Activated T-cell treated with anti-CD3 and anti-CD28 coated beads for 24 hours (primary cell): ENCODE data around the gene FFAR2.

Source experiments
- DNase-seq: peaks from one replicate; pipeline ENCODE4 v3.0.0-alpha.2; 2020; ENCODE audit warnings: low read depth

The FFAR2 gene

GRCh38 chr19:35487656-35488182, 39.7 kb downstream of the FFAR2 start:
- no peak for DNase-seq

- no peak for DNase-seq
Observed at GRCh38 chr19:35488677-35489076, 40.6 kb downstream of the FFAR2 start.

- DNase-seq, result no peak
Observed at GRCh38 chr19:35490364-35490763, 42.3 kb downstream of the FFAR2 start, which contains the start of gene KRTDAP. KRTDAP (minus strand) TSS chr19:35490464; CDS start chr19:35490442, 22 bp downstream.

- DNase-seq, result no peak
Observed at GRCh38 chr19:35491836-35492360, 43.8 kb downstream of the FFAR2 start.

GRCh38 chr19:35493971-35494370, 45.9 kb downstream of the FFAR2 start:
- DNase-seq, result no peak

- DNase-seq, result peak; percentile 67
Observed at GRCh38 chr19:35495107-35496064, 47.3 kb downstream of the FFAR2 start.

GRCh38 chr19:35497406-35497805, 49.3 kb downstream of the FFAR2 start:
- no peak for DNase-seq

GRCh38 chr19:35498220-35498619, 50.2 kb downstream of the FFAR2 start:
- no peak for DNase-seq

GRCh38 chr19:35498984-35499527, 51.0 kb downstream of the FFAR2 start:
- DNase-seq, result no peak

GRCh38 chr19:35500611-35501010, 52.6 kb downstream of the FFAR2 start:
- DNase-seq, result no peak
